ENCODE results near the gene FRMPD2.
"Not testable (repeated sequence)": the region's sequence is repeated elsewhere in the genome, so short reads cannot be mapped to it uniquely, and the experiment has no call there.

FRMPD2 gene

GRCh38 chr10:48249763-48250351 lies 24.6 kb downstream of the FRMPD2 start:
- no peak for DNase-seq

- DNase-seq = no peak
Observed at GRCh38 chr10:48249004-48249762, 25.3 kb downstream of the FRMPD2 start.

- no peak for DNase-seq
Observed at GRCh38 chr10:48248462-48248861, 26.0 kb downstream of the FRMPD2 start.

- no peak for DNase-seq
Observed at GRCh38 chr10:48247680-48248079, 26.8 kb downstream of the FRMPD2 start.

- no peak for DNase-seq
Observed at GRCh38 chr10:48246501-48246900, 28.0 kb downstream of the FRMPD2 start.

GRCh38 chr10:48245977-48246376 lies 28.5 kb downstream of the FRMPD2 start:
- DNase-seq = no peak

GRCh38 chr10:48243921-48244320 lies 30.6 kb downstream of the FRMPD2 start:
- DNase-seq = not testable (repeated sequence)

GRCh38 chr10:48243487-48243886 lies 31.0 kb downstream of the FRMPD2 start:
- no peak for DNase-seq

GRCh38 chr10:48242171-48242904 lies 32.2 kb downstream of the FRMPD2 start:
- DNase-seq = no peak

GRCh38 chr10:48241332-48241731 lies 33.2 kb downstream of the FRMPD2 start:
- DNase-seq = no peak

GRCh38 chr10:48240196-48240595 lies 34.3 kb downstream of the FRMPD2 start:
- DNase-seq = no peak

- no peak for DNase-seq
Observed at GRCh38 chr10:48239618-48240017, 34.9 kb downstream of the FRMPD2 start.

- DNase-seq = no peak
Observed at GRCh38 chr10:48238826-48239520, 35.5 kb downstream of the FRMPD2 start.

- no peak for DNase-seq
Observed at GRCh38 chr10:48237259-48238250, 36.9 kb downstream of the FRMPD2 start.

- no peak for DNase-seq
Observed at GRCh38 chr10:48236199-48236621, 38.3 kb downstream of the FRMPD2 start.

GRCh38 chr10:48235501-48235900 lies 39.0 kb downstream of the FRMPD2 start:
- DNase-seq = no peak

GRCh38 chr10:48234787-48235186 lies 39.7 kb downstream of the FRMPD2 start:
- DNase-seq = no peak

- no peak for DNase-seq
Observed at GRCh38 chr10:48234295-48234694, 40.2 kb downstream of the FRMPD2 start.

GRCh38 chr10:48233559-48234005 lies 40.9 kb downstream of the FRMPD2 start:
- DNase-seq = no peak

GRCh38 chr10:48232717-48233447 lies 41.6 kb downstream of the FRMPD2 start:
- DNase-seq = no peak

- no peak for DNase-seq
Observed at GRCh38 chr10:48231699-48232315, 42.7 kb downstream of the FRMPD2 start.

Data from stimulated activated CD4-positive, alpha-beta T cell treated with anti-CD3 and anti-CD28 coated beads, Interleukin-12 subunit alpha, Interleukin-12 subunit beta, amount 100 ng/mL, for 4 hours (primary cell).